Suppressor macrophage (primary cell): ENCODE data around the gene MRGPRE.

Experiments
- DNase-seq, 4 experiments: peaks; one replicate each; pipeline ENCODE4 v3.0.0-alpha.2; 2020 to 2022

Gene MRGPRE

GRCh38 chr11:3226846-3227567 is 5.2 kb downstream of the MRGPRE start:
- no peak for DNase-seq

GRCh38 chr11:3225826-3226750 is 6.1 kb downstream of the MRGPRE start:
- peak; percentile 43 to 75 (median 64) for DNase-seq

GRCh38 chr11:3225159-3225758 is 7.0 kb downstream of the MRGPRE start:
- DNase-seq: no peak

- no peak for DNase-seq
Measured at GRCh38 chr11:3224401-3225057, 7.7 kb downstream of the MRGPRE start.

- no peak for DNase-seq
Measured at GRCh38 chr11:3223932-3224381, 8.3 kb downstream of the MRGPRE start.

- no peak for DNase-seq
Measured at GRCh38 chr11:3222941-3223915, 9.0 kb downstream of the MRGPRE start.

- DNase-seq: no peak
Measured at GRCh38 chr11:3222003-3222855, 10.0 kb downstream of the MRGPRE start.

- no peak for DNase-seq
Measured at GRCh38 chr11:3221408-3222002, 10.7 kb downstream of the MRGPRE start.

- DNase-seq: peak in 1 of 4 experiments; percentile 5
Measured at GRCh38 chr11:3220521-3221407, 11.5 kb downstream of the MRGPRE start.

- DNase-seq: no peak
Measured at GRCh38 chr11:3220101-3220500, 12.1 kb downstream of the MRGPRE start.

- DNase-seq: no peak
Measured at GRCh38 chr11:3219281-3219892, 12.8 kb downstream of the MRGPRE start.

GRCh38 chr11:3218483-3219280 is 13.5 kb downstream of the MRGPRE start, which contains the start of gene MRGPRG:
MRGPRG (minus strand) TSS chr11:3218813; CDS start chr11:3218813, 0 bp downstream.
- DNase-seq: no peak

GRCh38 chr11:3217818-3218482 is 14.3 kb downstream of the MRGPRE start:
- DNase-seq: no peak

GRCh38 chr11:3216027-3216525 is 16.1 kb downstream of the MRGPRE start:
- peak in 1 of 4 experiments; percentile 1 for DNase-seq

- peak in 1 of 4 experiments; percentile 1 for DNase-seq
Measured at GRCh38 chr11:3215346-3216026, 16.7 kb downstream of the MRGPRE start.

- DNase-seq: no peak
Measured at GRCh38 chr11:3214420-3214699, 17.9 kb downstream of the MRGPRE start.
